HTERT RPE-1 (cell line): ENCODE measurements around the gene ALK.

ENCODE experiments used
- in situ Hi-C: fragments of 300-500 bp; cut with MboI; formaldehyde crosslinking; loops from 4 replicates; pipeline ENCODE4 v1.14.3; 2020; ENCODE audit warnings: low sequenced_read_pairs

Gene ALK

DNA sequence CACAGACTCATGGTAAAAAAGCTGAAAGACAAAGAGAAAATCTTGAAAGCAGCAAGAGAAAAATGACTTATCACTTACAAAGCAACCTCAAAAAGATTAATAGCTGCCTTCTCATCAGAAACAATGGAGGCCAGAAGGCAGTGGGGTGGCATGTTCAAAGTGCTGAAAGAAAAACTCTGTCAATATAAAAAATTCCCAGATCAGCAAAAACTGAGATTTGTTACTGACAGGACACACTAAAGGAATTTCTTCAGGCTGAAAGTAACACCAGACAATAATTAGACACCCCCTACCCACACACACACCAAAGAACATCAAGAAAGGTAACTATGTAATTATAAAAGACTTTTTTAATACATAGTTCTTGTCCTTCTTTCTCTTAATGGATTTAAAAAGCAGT lies 495.0 kb downstream of the ALK start:
- in situ Hi-C loops, result no loop called here

DNA sequence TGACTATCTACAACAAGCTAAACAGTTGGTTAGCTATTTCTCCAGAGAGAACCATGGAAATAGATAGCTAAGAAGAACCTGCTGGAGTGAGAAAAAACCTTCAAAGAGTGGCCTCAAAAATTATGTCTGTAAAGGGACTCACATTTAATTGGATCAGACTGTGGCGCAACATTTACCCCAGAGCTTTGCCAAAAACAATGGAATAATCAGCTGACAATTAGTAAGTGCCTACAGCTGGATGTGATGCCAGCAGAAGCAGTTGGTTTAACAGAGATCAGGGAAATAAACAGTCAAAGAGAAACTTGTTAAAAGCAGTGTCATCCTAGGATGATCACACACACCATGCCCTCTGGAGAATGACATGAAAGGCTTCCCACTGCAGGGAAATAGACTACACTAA lies 495.5 kb downstream of the ALK start:
- in situ Hi-C loops, result no loop called here

GRCh38 chr2:29423061-29423666 lies 498.2 kb downstream of the ALK start:
- in situ Hi-C loops, result no loop called here

DNA sequence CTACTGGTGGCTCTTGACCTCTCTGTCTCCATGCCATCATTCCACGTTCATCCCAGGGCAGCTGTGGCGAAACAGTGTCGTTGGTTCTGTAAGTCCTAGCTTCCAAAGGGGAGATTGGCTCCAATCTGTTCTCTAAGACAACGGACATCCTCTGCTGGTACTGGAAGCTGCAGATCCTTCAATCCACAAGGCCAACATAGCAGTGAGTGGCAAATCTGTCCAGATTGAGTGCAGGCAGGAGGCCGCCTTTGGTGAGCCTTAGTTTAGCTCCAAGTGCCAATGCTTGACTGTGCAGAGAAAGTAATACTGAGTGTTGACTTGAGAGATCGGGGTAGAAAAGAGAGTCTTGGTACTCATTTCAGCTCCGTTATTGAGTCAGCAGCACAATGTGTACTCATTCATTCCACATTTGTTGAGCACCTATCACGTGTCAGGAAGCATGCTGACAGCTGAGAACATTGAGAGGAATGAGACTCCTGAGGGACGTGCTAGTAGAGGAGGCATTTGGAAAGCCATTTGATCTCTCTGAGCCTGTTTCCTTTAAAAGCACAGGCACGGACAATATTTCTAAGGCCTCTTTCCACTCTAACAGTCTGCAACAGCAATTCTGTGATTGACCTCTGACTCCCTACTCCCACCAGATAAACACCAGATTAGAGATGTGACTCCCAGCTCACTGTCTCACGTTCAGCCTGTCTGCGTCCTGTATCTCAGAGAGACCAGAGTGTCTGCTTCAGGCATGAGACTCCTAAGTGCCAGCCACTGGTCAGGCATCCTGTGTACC lies 500.2 kb downstream of the ALK start:
- in situ Hi-C loops, result no loop called here

GRCh38 chr2:29420464-29420863 lies 500.9 kb downstream of the ALK start:
- in situ Hi-C loops, result no loop called here

DNA sequence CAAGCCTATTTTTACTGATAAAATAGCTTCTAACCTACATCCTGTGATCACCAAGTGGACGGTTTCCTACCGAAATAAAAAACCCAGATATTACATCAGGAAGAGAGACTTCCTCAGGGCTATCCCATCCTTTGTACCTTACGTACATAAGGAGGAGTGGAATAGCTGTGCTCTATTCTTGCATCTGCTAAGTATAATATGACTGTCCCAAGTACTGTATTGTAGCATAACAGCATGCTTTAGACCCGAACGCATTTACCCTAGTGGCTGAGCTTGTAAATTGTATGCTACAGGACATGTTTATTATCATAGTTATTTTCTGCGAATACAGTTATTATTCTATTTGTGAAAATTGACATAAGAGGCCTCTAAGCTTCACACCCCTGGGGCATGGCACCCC lies 503.8 kb downstream of the ALK start:
- in situ Hi-C loops, result no loop called here

- in situ Hi-C loops, result no loop called here
These were observed 509.0 kb downstream of the ALK start for GRCh38 chr2:29412197-29412925.

- in situ Hi-C loops, result no loop called here
These were observed 515.7 kb downstream of the ALK start for GRCh38 chr2:29405707-29406106.

- in situ Hi-C loops, result no loop called here
These were observed 516.1 kb downstream of the ALK start for GRCh38 chr2:29405266-29405665.

DNA sequence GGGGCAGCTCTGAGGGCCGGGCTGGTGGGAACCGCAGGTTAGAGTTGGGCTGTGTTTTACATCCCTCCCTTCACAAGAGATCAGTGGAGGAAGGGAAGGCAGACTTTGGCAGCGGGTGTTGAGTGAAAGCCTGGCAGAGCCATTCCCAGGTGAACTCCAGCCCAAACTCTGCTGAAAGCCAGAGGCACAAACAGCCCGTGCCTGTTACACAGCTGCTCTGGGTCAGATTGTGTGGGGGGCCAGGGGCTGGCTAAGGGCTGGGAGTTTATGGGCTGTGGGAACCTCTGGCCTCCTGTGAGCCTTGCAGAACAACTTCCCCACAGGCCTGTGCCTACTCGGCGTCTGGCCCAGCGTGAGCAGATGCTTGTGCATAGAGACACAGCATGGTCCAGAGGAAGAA lies 519.4 kb downstream of the ALK start:
- in situ Hi-C loops, result no loop called here

DNA sequence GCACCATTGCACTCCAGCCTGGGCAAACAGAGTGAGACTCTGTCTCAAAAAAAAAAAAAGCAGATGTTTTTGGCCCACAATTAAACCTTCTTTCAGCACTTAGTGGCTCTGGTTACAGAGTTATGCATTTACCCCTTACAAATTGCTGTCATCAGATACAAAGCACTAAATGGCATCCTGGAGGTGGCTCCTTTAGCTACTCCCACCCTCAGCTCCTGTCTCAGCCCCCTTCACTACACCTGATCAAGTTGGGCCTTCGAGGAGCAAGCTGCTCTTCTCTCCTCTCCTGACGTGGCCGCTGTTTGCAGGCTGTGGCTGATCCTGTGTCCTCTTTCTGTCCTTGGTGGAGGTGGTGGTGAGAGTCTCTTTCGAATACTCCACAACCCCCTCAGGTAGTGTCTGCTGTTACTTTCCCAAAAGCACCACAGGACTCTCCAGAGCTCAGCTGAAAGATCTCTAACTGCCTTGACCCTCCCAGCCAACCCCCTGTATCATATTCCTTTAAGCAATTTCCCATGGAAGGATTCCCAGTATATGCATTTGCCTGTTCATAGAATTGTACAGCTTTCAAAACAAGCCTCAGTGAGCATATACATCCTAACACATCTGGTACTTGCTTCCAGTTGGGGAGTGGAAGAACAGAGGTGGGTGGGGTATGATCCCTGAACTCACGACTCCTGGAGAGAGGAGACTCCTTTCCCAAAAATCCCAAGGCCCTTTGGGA lies 520.3 kb downstream of the ALK start:
- in situ Hi-C loops, result no loop called here

DNA sequence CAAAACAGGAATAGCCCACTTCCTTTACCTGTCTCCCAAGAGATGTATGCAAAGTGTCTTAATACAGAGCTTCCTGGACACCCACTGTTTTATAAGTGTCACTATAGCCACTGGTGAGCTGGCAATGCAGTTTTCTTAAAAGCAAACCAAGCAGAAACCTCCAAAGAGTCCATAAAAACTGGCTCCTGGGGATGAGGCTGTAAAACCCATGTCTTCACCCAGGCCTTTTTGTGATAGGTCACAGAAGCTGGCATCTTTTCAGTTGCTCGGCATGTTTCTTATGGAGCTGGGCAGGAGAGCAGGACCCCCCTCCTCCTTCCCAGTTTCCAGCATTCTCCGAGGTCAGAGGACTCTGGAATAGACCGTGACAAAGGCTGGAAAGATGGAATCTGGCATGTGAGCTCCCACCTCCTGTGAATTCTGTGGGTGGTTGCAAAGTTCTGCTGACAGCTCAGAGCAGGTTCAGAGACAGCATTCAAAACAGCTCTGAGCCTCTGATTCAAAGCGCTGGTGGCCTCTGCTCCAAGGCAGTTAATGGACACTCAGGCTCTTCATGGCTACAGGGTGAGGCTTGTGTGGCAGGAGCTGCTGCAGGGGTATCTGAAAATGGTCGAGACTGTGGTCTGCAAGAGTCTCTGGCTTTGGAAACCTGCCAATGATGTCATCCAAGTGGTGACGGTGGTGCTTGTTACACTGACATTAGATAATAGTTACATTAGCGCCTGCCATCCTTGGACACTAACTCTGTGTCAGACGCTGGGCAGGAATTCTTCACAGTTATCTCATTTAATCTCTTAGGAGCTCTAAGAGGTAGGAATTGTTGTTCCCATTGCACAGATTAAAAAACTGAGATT lies 522.8 kb downstream of the ALK start:
- in situ Hi-C loops, result no loop called here

- in situ Hi-C loops, result no loop called here
These were observed 523.7 kb downstream of the ALK start for GRCh38 chr2:29397713-29398112.

DNA sequence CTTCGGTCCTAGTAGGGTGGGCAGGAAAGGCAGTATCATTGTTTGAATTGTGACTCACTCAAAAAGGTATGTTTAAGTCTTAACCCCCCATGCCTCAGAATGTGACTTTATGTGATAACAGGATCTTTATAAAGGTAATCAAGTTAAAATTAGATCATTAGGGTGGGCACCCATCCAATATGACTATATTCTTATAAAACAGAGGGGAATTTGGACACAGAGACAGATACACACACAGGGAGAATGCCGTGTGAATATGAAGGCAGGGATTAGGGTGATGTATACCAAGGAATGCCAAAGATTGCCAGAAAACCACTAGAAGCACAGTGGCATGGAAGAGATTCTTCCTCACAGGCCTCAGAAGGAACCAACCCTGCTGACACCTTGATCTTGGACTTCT lies 524.3 kb downstream of the ALK start:
- in situ Hi-C loops, result no loop called here

- in situ Hi-C loops, result no loop called here
These were observed 526.4 kb downstream of the ALK start for GRCh38 chr2:29394981-29395350.

- in situ Hi-C loops, result no loop called here
These were observed 526.9 kb downstream of the ALK start for GRCh38 chr2:29394311-29394980.

- in situ Hi-C loops, result no loop called here
These were observed 527.7 kb downstream of the ALK start for GRCh38 chr2:29393676-29394075.

DNA sequence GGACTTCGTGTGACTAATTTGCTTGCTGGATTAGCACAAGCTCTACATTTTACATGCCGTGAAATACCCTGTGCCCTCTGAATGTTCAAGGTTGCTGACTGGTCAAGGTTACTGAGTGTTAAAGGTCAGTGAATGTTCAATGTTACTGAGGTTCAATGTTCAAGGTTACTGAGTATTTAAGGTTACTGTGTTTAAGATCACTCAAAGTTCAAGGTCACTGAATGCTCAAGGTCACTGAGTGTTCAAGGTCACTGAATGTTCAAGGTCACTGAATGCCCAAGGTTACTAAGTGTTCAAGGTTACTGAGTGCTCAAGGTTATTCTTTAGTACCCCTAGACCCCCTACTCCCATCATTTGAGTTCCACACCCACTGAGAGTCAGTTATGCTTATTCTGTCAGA lies 528.6 kb downstream of the ALK start:
- in situ Hi-C loops, result no loop called here

DNA sequence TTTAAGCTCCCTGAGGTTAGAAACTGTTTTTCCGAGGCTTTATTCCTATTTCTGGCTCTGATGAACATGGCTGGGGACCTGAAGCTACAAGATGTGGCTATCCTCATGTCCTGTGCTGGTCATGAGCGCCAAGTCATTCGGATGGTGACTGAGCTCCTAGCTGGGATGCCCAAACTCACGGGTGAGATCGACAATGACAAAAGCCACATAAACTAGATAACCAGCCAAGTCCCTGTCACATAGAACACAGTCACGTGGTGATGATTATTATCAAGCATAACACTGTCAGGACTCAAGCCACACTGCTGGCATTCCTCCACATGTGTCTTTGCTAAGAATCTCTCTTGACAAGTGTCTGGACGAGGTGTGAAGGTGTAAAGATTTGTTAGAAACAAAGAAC lies 531.2 kb downstream of the ALK start:
- in situ Hi-C loops, result no loop called here

- in situ Hi-C loops, result no loop called here
These were observed 531.7 kb downstream of the ALK start for GRCh38 chr2:29389686-29390085.
